SK-N-MC (cell line): Measurements from ENCODE around the gene POU5F1.

Experiments
- EZH2 ChIP-seq: fragments of 200-600 bp; sonication (generic); IDR thresholded peaks from one replicate; pipeline ENCODE4 v1.6.1; 2017; ENCODE audit warnings: antibody characterized with exemption
- POLR2AphosphoS5 ChIP-seq: IDR thresholded peaks from 2 replicates; pipeline ENCODE4 v1.6.1; 2012; ENCODE audit warnings: mild to moderate bottlenecking, low read depth, low read length, borderline replicate concordance

- no peak for TF ChIP-seq POLR2AphosphoS5
- TF ChIP-seq EZH2 = no peak
Observed at GRCh38 chr6:31130751-31131150, 39.7 kb downstream of the POU5F1 start.
